ENCODE measurements around the gene GZMM. TPM values are rescaled to one million over a fixed set of nuclear protein-coding genes. Genes with fewer than 3 reads are reported as not detected.

Gene GZMM
- total RNA-seq, 1 experiment from 2014 or later: 0.66 TPM

DNA sequence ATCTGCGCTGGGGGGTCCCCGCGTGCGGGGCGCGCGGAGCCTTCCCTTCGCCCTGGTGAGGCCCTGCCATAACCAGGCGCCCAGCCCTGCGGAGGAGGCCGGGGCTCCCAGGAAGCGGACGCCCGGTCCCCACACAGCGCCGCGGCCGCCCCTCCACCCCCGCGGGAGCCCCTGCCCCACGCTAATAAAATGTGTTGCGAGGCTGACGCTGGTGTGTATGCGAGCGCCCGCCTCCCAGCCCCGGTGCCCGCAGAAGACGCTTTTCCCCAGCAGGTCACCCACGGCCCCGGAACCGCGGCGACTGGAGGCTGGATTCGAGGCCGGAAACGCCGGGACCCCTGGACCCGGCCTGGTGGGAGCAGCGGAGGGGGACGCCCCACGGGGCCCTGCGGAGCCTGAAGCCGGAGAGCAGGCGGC is 24.4 kb upstream of the GZMM start:
- Mint-ChIP-seq H3K36me3 (ENCODE audit: insufficient read depth in 1 of 3, low read depth in 3 of 3) (peaks cover 3 to 9% (median 3%) of the 10 kb centered on the region in 3 experiments; a peak in 5 of 7 replicates), H3K4me1 (peaks cover 2 to 10% of the 10 kb centered on the region in 2 experiments; a peak in 2 of 4 replicates), H3K27ac (no peak overlapping the region), H3K27me3 (ENCODE audit: low read depth) (peaks cover 37% of the 10 kb centered on the region), H3K4me3 (no peak overlapping the region), H3K9me3 (no peaks in the 10 kb centered on the region; a peak in 1 of 5 replicates)
- Histone ChIP-seq H3K79me1 (ENCODE audit: insufficient read depth, low read depth, low read length, poor library complexity, severe bottlenecking) (no peaks in the 10 kb centered on the region), H2BK120ac (ENCODE audit: low read depth, low read length, poor library complexity, severe bottlenecking) (no peak overlapping the region), H3K18ac (ENCODE audit: insufficient read length, low read depth, low read length) (no peak overlapping the region), H3K27me3 (ENCODE audit: insufficient read depth, low read length) (no peaks in the 10 kb centered on the region), H2BK5ac (ENCODE audit: insufficient read length, low read length) (no peak overlapping the region), H4K5ac (ENCODE audit: insufficient read length, low read depth, low read length) (no peak overlapping the region), H3K4me2 (ENCODE audit: insufficient read depth, insufficient read length, low read length) (no peak overlapping the region), H3K23me2 (ENCODE audit: insufficient read length, low read depth, low read length, poor library complexity, severe bottlenecking) (peaks cover 5% of the 10 kb centered on the region), H2BK12ac (ENCODE audit: insufficient read length, low read depth, low read length) (no peak overlapping the region), H3K14ac (ENCODE audit: insufficient read depth, low read length) (no peak overlapping the region), H3K27ac (ENCODE audit: insufficient read length, low read depth, low read length) (no peak overlapping the region), H2BK20ac (ENCODE audit: low read depth, low read length, poor library complexity, severe bottlenecking) (no peak overlapping the region), H2BK15ac (ENCODE audit: low read depth, low read length) (no peak overlapping the region), H3K4me1 (ENCODE audit: insufficient read depth, low read length) (no peaks in the 10 kb centered on the region), H2AK5ac (ENCODE audit: insufficient read length, low read length) (no peak overlapping the region), H3K79me2 (ENCODE audit: insufficient read depth, low read length) (no peaks in the 10 kb centered on the region), H4K20me1 (ENCODE audit: control insufficient read depth, insufficient read depth, insufficient read length) (no peaks in the 10 kb centered on the region), H3T11ph (ENCODE audit: low read length) (no peak overlapping the region), H3K23ac (ENCODE audit: insufficient read length, low read depth, low read length) (no peak overlapping the region), H4K8ac (replicated peaks; ENCODE audit: insufficient read length, low read depth, low read length) (no peak overlapping the region), H3K9me3 (ENCODE audit: control insufficient read depth, low read depth, low read length) (no peaks in the 10 kb centered on the region), H4K91ac (ENCODE audit: insufficient read length, low read depth, low read length) (no peak overlapping the region), H3K56ac (ENCODE audit: insufficient read length, low read depth, low read length) (no peak overlapping the region), H2AFZ (ENCODE audit: low read length) (no peak overlapping the region), H3K9ac (ENCODE audit: extremely low read depth, insufficient read length, low read length) (no peak overlapping the region), H3K4ac (ENCODE audit: low read depth, low read length) (no peak overlapping the region)
- no CpG with 5 or more reads among the region's 45 CpGs for WGBS (ENCODE audit: extremely low coverage, insufficient read length, low lambda C conversion rate)
- TF ChIP-seq, protein P1, sequence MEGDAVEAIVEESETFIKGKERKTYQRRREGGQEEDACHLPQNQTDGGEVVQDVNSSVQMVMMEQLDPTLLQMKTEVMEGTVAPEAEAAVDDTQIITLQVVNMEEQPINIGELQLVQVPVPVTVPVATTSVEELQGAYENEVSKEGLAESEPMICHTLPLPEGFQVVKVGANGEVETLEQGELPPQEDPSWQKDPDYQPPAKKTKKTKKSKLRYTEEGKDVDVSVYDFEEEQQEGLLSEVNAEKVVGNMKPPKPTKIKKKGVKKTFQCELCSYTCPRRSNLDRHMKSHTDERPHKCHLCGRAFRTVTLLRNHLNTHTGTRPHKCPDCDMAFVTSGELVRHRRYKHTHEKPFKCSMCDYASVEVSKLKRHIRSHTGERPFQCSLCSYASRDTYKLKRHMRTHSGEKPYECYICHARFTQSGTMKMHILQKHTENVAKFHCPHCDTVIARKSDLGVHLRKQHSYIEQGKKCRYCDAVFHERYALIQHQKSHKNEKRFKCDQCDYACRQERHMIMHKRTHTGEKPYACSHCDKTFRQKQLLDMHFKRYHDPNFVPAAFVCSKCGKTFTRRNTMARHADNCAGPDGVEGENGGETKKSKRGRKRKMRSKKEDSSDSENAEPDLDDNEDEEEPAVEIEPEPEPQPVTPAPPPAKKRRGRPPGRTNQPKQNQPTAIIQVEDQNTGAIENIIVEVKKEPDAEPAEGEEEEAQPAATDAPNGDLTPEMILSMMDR (conservative IDR thresholded peaks at IDR 0.05): no peak
- no peak for DNase-seq
